Adrenal gland (tissue), 5 donors: ENCODE results near the gene UNC5A.

Experiments used
- CTCF ChIP-seq, 6 experiments: fragments of 450-650 bp in 4 of 6; fragments of 200-600 bp in 2 of 6; sonication (generic) in 1 of 6; IDR thresholded peaks; 1 replicate in 5 of 6; 2 replicates in 1 of 6; pipeline versions ENCODE4 v1.5.1 to v1.8.0; 2016 to 2021; ENCODE audit warnings: antibody characterized with exemption in 6 of 6, mild to moderate bottlenecking in 2 of 6, moderate library complexity in 1 of 6
- POLR2A ChIP-seq, 2 donors: fragments of 450-650 bp; IDR thresholded peaks; one replicate each; pipeline ENCODE4 v1.6.1; 2017; ENCODE audit warnings: antibody characterized with exemption in 2 of 2, mild to moderate bottlenecking in 2 of 2, moderate library complexity in 1 of 2
- donor health status: DM: no; HTN: no; CAD: no.

- TF ChIP-seq CTCF (IDR thresholded peaks at IDR 0.05) = no peak
- no peak for TF ChIP-seq POLR2A (IDR thresholded peaks at IDR 0.05)
These were observed 50.0 kb downstream of the UNC5A start for GRCh38 chr5:176860381-176860780.
